Brain microvascular endothelial cell (primary cell): ENCODE results near the gene PFDN4.

Source experiments
- DNase-seq: peaks from one replicate; pipeline ENCODE4 v3.0.0-alpha.2; 2020
- H3K27ac ChIP-seq: fragments of 250-450 bp; sonication (Bioruptor Pico); 2 replicates; pipeline ENCODE4 v1.5.1; 2020; ENCODE audit warnings: mild to moderate bottlenecking, moderate library complexity
- H3K27me3 ChIP-seq: fragments of 250-450 bp; sonication (Bioruptor Pico); replicated peaks from 2 replicates; pipeline ENCODE4 v1.5.1; 2020; ENCODE audit warnings: mild to moderate bottlenecking
- H3K36me3 ChIP-seq: fragments of 250-450 bp; sonication (Bioruptor Pico); replicated peaks from 2 replicates; pipeline ENCODE4 v1.5.1; 2020; ENCODE audit warnings: mild to moderate bottlenecking
- H3K4me3 ChIP-seq: 2 replicates; pipeline ENCODE4 v1.5.1; 2011; ENCODE audit warnings: low read depth, mild to moderate bottlenecking, control low read depth, low read length, moderate library complexity
- in situ Hi-C: cut with HindIII; loops from 2 replicates; pipeline ENCODE4 v1.10.0; 2017; ENCODE audit warnings: low sequenced_read_pairs, low pct_ligation_motif_present
- TF ChIP-seq, protein P1 (sequence below): IDR thresholded peaks from 2 replicates; pipeline ENCODE4 v1.5.1; 2011; ENCODE audit warnings: low read depth, mild to moderate bottlenecking, moderate library complexity, low read length, control low read depth, inconsistent platforms; ENCODE audit errors: missing control alignments

Gene PFDN4

DNA sequence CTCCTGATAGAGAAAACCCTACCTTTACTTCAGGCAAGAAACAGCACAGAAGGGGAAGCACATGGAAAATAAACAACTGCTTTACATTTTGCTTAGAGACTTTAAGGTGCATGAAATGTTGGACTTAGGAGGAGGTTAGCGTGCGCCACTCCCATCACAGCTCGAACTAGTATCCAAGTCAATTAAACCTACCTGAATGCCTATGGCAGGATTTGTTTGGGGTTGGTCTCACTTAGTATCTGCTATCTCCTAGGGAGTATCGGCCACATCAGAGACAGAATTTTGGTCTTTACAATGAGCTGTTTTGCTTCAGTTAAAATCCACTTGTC is 46.1 kb upstream of the PFDN4 start:
- Histone ChIP-seq H3K27ac (no peak overlapping the region), H3K4me3 (no peak overlapping the region), H3K36me3 (no peaks in the 10 kb centered on the region), H3K27me3 (no peaks in the 10 kb centered on the region)
- in situ Hi-C loops = no loop called here
- TF ChIP-seq, protein P1, sequence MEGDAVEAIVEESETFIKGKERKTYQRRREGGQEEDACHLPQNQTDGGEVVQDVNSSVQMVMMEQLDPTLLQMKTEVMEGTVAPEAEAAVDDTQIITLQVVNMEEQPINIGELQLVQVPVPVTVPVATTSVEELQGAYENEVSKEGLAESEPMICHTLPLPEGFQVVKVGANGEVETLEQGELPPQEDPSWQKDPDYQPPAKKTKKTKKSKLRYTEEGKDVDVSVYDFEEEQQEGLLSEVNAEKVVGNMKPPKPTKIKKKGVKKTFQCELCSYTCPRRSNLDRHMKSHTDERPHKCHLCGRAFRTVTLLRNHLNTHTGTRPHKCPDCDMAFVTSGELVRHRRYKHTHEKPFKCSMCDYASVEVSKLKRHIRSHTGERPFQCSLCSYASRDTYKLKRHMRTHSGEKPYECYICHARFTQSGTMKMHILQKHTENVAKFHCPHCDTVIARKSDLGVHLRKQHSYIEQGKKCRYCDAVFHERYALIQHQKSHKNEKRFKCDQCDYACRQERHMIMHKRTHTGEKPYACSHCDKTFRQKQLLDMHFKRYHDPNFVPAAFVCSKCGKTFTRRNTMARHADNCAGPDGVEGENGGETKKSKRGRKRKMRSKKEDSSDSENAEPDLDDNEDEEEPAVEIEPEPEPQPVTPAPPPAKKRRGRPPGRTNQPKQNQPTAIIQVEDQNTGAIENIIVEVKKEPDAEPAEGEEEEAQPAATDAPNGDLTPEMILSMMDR = no peak
- no peak for DNase-seq

DNA sequence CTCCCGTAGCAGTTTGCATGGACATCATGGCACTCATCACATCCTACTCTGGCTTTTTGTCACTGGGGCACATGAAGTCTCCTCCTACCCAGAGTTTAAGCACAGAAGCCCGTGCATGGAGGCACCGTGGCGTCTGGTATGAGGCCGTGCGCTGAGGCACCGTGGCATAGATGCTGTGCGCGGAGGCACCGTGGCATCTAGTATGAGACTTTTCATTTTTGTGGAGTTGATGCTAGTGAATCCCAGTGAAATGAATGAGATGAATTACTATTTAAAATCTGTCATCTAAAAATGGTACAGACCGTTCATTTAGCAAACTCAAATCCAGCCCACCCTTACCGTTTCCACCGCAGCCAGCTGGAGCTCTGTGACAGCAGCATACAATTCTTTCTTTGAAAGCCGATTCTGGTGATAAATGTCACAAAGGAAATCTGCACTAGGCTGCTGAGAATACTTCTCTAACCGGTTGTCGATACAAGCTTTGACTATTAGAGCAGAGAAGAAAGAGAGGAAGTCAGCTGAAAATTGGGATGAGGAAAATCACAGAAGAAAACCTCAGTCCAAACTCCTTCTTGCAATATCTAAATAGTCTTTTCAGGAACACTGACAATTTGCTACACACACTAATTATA is 45.4 kb upstream of the PFDN4 start:
- H3K27ac ChIP-seq = no peak overlapping the region
- no peak overlapping the region for H3K4me3 ChIP-seq
- no peaks in the 10 kb centered on the region for H3K36me3 ChIP-seq
- H3K27me3 ChIP-seq = no peaks in the 10 kb centered on the region
- no peak for DNase-seq
- in situ Hi-C loops = no loop called here
- TF ChIP-seq, protein P1 = no peak

DNA sequence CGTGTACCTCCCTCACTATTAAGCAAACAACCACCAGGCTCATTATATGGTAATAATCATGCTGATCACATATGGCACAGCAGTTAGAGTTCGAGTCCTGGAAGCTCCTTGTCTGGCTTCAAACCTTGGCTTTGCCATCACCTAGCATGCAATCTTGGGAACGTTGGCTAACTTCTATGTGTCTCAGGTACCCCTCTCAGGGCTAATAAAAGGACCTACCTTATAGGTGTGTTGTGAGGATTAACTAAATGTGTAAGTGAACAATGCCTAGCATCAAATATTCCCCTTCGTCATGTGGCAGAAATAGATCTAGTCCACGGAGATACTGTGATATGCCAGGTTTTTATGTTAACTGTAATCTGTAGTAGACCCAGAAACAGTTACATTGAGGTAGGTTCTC is 44.5 kb upstream of the PFDN4 start:
- in situ Hi-C loops = no loop called here
- TF ChIP-seq, protein P1 = no peak
- no peaks in the 10 kb centered on the region for H3K27me3 ChIP-seq
- no peak overlapping the region for H3K27ac ChIP-seq
- DNase-seq = no peak
- no peaks in the 10 kb centered on the region for H3K36me3 ChIP-seq
- H3K4me3 ChIP-seq = no peak overlapping the region

DNA sequence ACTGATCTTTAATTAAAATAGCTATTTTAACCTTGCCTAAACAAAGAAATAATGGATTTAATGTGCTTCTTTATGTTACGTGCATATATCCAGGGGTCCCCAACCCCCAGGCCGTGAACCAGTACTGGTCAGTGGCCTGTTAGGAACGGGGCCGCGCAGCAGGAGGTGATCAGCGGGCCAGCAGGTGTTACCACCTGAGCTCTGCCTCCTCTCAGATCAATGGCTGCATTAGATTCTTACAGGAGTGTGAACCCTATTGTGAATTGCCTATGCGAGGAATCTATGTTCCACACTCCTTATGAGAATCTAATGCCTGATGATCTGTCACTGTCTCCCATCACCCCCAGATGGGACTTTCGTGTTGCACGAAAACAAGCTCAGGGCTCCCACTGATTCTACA is 42.9 kb upstream of the PFDN4 start:
- Histone ChIP-seq H3K27me3 (peaks cover under 1% of the 10 kb centered on the region), H3K36me3 (no peaks in the 10 kb centered on the region), H3K27ac (no peak overlapping the region), H3K4me3 (no peak overlapping the region)
- DNase-seq = no peak
- TF ChIP-seq, protein P1 = no peak
- in situ Hi-C loops = no loop called here

DNA sequence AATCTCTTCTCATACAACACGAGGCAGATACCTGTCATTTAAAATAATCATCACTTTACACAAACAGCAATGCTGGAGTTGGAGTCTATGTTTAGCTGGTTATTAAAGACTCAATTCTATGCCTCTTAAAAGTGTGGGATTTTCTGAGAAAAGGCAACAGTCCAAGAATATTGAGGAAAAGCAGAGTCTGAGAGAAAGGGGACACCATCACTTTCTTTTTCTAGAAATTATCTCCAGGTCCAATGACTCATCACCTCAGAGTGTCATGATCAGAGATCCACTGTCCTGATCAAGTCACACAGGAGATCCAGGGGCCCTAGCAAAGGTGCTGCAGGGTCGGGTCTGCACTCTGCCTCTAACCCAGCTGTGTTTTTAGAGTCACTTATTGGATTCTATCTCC is 42.1 kb upstream of the PFDN4 start:
- DNase-seq = no peak
- TF ChIP-seq, protein P1 = no peak
- no peak overlapping the region for H3K4me3 ChIP-seq
- H3K27me3 ChIP-seq = peaks cover 3% of the 10 kb centered on the region
- H3K36me3 ChIP-seq = no peaks in the 10 kb centered on the region
- in situ Hi-C loops = no loop called here
- H3K27ac ChIP-seq = no peak overlapping the region

DNA sequence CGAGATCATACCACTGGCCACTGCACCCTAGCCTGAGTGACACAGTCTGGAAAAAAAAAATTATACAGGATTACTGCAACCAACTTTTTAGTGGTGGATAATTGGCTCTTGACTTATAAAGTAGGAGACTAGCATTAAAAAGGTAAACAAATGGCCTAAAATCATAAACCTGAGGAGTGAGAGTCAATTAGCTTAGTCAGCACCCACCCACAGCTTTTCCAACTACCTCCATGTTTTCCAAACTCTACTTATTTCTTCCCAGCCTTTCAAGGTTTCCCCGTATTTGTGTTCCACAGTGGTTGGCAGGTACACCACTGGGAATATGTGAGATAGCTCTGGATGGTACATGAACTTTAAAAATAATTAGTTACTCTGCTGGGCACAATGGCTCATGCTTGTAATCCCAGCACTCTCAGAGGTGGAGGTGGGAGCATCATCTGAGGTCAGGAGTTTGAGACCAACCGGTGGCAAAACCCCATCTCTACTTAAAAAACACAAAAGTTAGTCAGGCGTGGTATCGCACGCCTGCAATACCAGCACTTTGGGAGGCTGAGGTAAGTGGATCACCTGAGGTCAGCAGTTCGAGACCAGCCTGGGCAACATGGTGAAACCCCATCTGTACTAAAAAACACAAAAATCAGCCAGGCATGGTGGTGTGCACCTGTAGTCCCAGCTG is 40.8 kb upstream of the PFDN4 start:
- Histone ChIP-seq H3K36me3 (no peaks in the 10 kb centered on the region), H3K27me3 (peaks cover 16% of the 10 kb centered on the region), H3K4me3 (no peak overlapping the region), H3K27ac (no peak overlapping the region)
- DNase-seq = no peak
- in situ Hi-C loops = no loop called here
- TF ChIP-seq, protein P1 = no peak
